Endodermal cell (in vitro differentiated cells): ENCODE measurements around the gene RPL13. TPM values are rescaled to one million over a fixed set of nuclear protein-coding genes. Genes with fewer than 3 reads are reported as not detected.
A peak's percentile ranks its signal among the peaks of the same experiment; 100 is the strongest.

Experiments used
- DNase-seq: peaks from one replicate; pipeline ENCODE4 v3.0.0-alpha.2; 2017
- H3K27ac ChIP-seq: 2 replicates; pipeline ENCODE4 v1.5.1; 2013; ENCODE audit warnings: mild to moderate bottlenecking, low read depth, low read length, moderate library complexity
- H3K27me3 ChIP-seq: 2 replicates; pipeline ENCODE4 v1.6.1; 2013; ENCODE audit warnings: mild to moderate bottlenecking, low read length, moderate library complexity; ENCODE audit not compliant: insufficient read depth, control insufficient read depth, poor library complexity, severe bottlenecking
- H3K36me3 ChIP-seq: 2 replicates; pipeline ENCODE4 v1.7.0; 2013; ENCODE audit warnings: mild to moderate bottlenecking, low read length, moderate library complexity; ENCODE audit not compliant: control insufficient read depth, insufficient read depth
- H3K4me1 ChIP-seq: one replicate; pipeline ENCODE4 v1.7.0; 2013; ENCODE audit warnings: low read length; ENCODE audit not compliant: control insufficient read depth, insufficient read depth
- H3K4me3 ChIP-seq: 2 replicates; pipeline ENCODE4 v1.5.1; 2013; ENCODE audit warnings: mild to moderate bottlenecking, low read length, moderate library complexity
- H3K9ac ChIP-seq: 2 replicates; pipeline ENCODE4 v1.6.1; 2013; ENCODE audit warnings: mild to moderate bottlenecking, low read length, moderate library complexity; ENCODE audit not compliant: poor library complexity, severe bottlenecking; ENCODE audit errors: extremely low read depth
- H3K9me3 ChIP-seq: 2 replicates; pipeline ENCODE4 v1.6.1; 2013; ENCODE audit warnings: mild to moderate bottlenecking, low read length, moderate library complexity; ENCODE audit not compliant: control insufficient read depth
- H3K27ac Mint-ChIP-seq: 2 replicates; pipeline ENCODE4 v1.8.0; 2020; ENCODE audit warnings: mixed read lengths
- H3K27me3 Mint-ChIP-seq: 2 replicates; pipeline ENCODE4 v1.8.0; 2021; ENCODE audit warnings: mild to moderate bottlenecking, mixed read lengths; ENCODE audit not compliant: insufficient read depth
- H3K36me3 Mint-ChIP-seq: 2 replicates; pipeline ENCODE4 v1.8.0; 2020; ENCODE audit warnings: low read depth, mixed read lengths
- H3K4me1 Mint-ChIP-seq: 2 replicates; pipeline ENCODE4 v1.8.0; 2020; ENCODE audit warnings: mixed read lengths
- H3K4me3 Mint-ChIP-seq: 2 replicates; pipeline ENCODE4 v1.8.0; 2020; ENCODE audit warnings: mild to moderate bottlenecking, moderate library complexity, mixed read lengths
- H3K9me3 Mint-ChIP-seq: 2 replicates; pipeline ENCODE4 v1.8.0; 2020; ENCODE audit warnings: mild to moderate bottlenecking, mixed read lengths
- CTCF ChIP-seq: fragments of 200-600 bp; sonication (generic); conservative IDR thresholded peaks from 2 replicates; pipeline ENCODE4 v1.5.0; 2021; ENCODE audit warnings: antibody characterized with exemption, mild to moderate bottlenecking
- WGBS, 2 experiments: methylation state at CpG; one replicate each; pipeline versions ENCODE4 v1.1.5 to v1.1.7; 2013; ENCODE audit warnings: missing lambda C conversion rate in 2 of 2, mixed read lengths in 1 of 2; ENCODE audit not compliant: insufficient coverage in 1 of 2, insufficient read length in 1 of 2; 5-methylcytosine and 5-hydroxymethylcytosine counted together
- total RNA-seq, 2 donors: library from RNA; stranded (reverse); fragmentation: NEBNext Ultra II Directional in 1 of 2; extraction: Animal tissue kit (Norgen Biotek cat#: 25700) in 1 of 2; gene quantifications; 2 replicates in 1 of 2; 3 replicates in 1 of 2; pipeline ENCODE4 v1.2.1, GENCODE V29; 2021

Gene RPL13
- total RNA-seq, 2 donors from 2014 or later: 1,911 to 2,019 TPM

DNA sequence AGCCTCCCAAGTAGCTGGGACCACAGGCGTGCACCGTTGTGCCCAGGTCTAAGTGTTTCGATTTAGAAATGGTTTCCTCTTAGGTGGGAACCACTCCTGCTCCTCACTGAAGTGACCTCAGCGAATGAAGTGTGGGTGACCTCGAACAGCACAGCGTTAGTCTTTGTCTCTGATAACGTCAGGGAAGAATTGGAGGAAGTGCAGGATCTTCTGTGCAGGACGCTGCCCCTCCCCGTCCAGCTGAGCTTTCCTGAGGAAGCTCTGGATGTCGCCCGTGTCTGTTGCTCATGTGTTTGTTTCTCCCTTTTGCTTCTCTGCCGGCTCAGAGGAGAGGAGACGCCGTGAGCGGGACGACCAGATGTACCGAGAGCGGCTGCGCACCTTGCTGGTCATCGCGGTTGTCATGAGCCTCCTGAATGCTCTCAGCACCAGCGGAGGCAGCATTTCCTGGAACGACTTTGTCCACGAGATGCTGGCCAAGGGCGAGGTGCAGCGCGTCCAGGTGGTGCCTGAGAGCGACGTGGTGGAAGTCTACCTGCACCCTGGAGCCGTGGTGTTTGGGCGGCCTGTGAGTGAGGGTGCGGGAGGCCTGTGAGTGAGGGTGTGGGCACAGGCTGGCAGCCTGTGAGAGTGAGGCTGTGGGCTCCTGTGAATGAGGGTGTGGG lies 36.7 kb upstream of the RPL13 start:
- Mint-ChIP-seq H3K9me3 (no peaks in the 10 kb centered on the region), H3K4me1 (no peaks in the 10 kb centered on the region), H3K36me3 (peaks cover 86% of the 10 kb centered on the region), H3K27ac (no peak overlapping the region), H3K4me3 (no peak overlapping the region), H3K27me3 (no peaks in the 10 kb centered on the region)
- Histone ChIP-seq H3K9ac (no peak overlapping the region), H3K36me3 (peaks cover 82% of the 10 kb centered on the region), H3K4me3 (no peak overlapping the region), H3K27ac (no peak overlapping the region), H3K4me1 (no peaks in the 10 kb centered on the region), H3K9me3 (no peaks in the 10 kb centered on the region), H3K27me3 (no peaks in the 10 kb centered on the region)
- TF ChIP-seq CTCF: no peak
- 93 to 95% methylated on average over 25 to 32 of the region's 32 CpGs for WGBS, 2 experiments
- no peak for DNase-seq

DNA sequence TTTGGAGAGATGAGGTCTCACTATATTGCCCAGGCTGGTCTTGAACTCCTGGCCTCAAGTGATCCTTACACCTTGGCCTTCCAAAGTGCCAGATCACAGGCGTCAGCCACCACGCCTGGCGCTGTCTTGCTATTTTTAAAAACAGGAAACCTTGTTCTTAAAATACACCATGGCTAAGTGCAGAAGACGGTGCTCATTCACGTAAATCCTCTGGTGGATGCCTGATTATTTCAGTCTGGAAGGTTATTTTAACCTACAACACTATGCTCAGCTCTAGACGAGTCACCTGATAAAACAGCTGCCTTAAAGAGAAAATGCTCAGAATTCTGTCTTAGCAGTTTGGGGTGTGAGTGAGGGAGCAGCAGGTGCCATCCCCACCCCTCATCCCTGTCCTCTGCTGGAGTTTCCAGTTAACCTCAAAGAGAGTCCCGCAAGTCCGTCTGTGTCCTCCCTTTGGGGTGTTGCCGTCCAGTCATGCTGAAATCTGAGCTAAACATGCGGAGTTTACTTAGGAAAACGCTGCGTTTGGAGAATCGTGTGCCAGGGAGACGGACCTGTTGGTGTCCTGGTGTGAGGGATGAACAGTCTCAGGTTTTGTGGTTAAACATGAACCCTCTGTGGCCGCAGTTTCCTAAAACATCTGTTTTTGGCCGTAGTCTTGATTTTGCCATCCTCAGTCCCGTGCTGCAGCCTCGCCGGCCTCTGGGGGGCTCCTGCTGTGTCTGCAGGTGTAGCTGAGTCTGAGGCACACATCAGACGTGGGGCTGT lies 35.2 kb upstream of the RPL13 start:
- WGBS, 2 experiments: 87 to 88% methylated on average over 15 to 20 of the region's 20 CpGs
- no peaks in the 10 kb centered on the region for H3K27me3 ChIP-seq

GRCh38 chr16:89529097-89529496 lies 31.4 kb upstream of the RPL13 start:
- WGBS, 2 experiments: 87 to 91% methylated on average over 15 to 16 of the region's 16 CpGs
- H3K27me3 ChIP-seq: no peaks in the 10 kb centered on the region
- TF ChIP-seq CTCF: no peak
- H3K27ac ChIP-seq: no peak overlapping the region
- no peak overlapping the region for H3K27ac Mint-ChIP-seq
- H3K36me3 ChIP-seq: peaks cover 88% of the 10 kb centered on the region
- H3K4me1 ChIP-seq: no peaks in the 10 kb centered on the region
- no peaks in the 10 kb centered on the region for H3K27me3 Mint-ChIP-seq
- no peaks in the 10 kb centered on the region for H3K9me3 ChIP-seq
- H3K9me3 Mint-ChIP-seq: no peaks in the 10 kb centered on the region
- peaks cover 87% of the 10 kb centered on the region for H3K36me3 Mint-ChIP-seq
- no peaks in the 10 kb centered on the region for H3K4me1 Mint-ChIP-seq
- no peak for DNase-seq
- H3K9ac ChIP-seq: no peak overlapping the region
- no peak overlapping the region for H3K4me3 Mint-ChIP-seq
- no peak overlapping the region for H3K4me3 ChIP-seq

More for the DNA sequence above, 35.2 kb upstream of the RPL13 start:
- Histone ChIP-seq H3K9ac (no peak overlapping the region), H3K9me3 (no peaks in the 10 kb centered on the region), H3K4me3 (no peak overlapping the region), H3K4me1 (no peaks in the 10 kb centered on the region), H3K36me3 (peaks cover 87% of the 10 kb centered on the region), H3K27ac (no peak overlapping the region)
- H3K27ac Mint-ChIP-seq: no peak overlapping the region
- H3K27me3 Mint-ChIP-seq: no peaks in the 10 kb centered on the region
- peak; percentile 32 for TF ChIP-seq CTCF
- peaks cover 89% of the 10 kb centered on the region for H3K36me3 Mint-ChIP-seq
- H3K4me1 Mint-ChIP-seq: no peaks in the 10 kb centered on the region
- DNase-seq: no peak
- H3K9me3 Mint-ChIP-seq: no peaks in the 10 kb centered on the region
- no peak overlapping the region for H3K4me3 Mint-ChIP-seq
